ENCODE results near the gene KCNK15.
A peak's percentile ranks its signal among the peaks of the same experiment; 100 is the strongest.

The KCNK15 gene

DNA sequence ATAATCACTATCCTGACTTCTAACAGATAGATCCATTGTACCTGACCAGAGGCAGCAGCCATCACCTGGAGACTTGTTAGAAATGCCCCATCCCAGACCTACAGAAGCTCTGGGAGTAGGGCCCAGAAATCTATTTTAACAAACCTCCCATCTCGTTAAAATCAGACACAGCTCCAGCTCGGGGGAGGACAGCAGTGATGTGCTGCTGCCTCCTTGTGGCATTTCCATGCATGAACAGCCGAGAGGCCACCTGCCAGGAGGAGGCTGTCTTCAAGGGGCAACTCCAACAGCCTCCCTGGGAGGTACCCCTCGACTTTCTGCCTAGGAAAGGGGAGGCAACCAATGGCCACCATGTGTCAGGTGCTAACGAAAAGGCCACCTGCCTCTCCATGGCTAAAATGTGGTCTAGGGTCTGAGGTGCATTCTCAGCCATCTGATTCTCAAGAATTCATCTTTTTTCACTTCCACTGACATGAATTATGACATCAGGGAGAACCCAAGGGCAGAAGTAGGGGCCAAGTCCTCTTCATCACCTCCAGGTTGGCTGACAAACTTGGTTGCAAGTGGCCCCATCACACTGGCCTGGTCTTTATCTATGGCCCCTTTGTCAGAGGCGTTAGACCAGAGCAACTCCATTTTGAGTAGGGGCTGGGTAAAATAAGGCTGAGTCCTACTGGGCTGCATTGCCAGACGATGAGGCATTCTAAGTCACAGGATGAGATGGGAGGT lies 12.2 kb upstream of the KCNK15 start:
- DNase-seq (ENCODE audit: low read depth in 4 of 4, low spot score in 1 of 4): peak; percentile 14 to 44 (median 27)

DNA sequence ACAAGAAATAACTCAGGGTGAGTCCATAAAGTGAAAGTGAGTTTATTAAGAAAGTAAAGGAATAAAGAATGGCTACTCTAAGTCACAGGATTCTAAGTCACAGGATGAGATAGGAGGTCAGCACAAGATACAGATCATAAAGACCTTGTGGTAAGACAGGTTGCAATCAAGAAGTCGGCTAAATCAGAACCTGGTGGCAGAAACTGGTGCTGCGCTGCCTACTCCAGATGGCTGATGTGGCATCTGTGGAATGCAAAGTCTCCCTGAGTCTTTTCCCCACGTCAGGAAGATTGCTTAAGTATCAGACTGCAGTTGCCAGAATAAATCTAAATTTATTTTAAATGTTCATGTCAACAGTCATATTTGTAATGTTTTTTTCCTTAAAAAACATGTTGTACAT lies 10.7 kb upstream of the KCNK15 start:
- no peak for DNase-seq (ENCODE audit: low read depth in 4 of 4, low spot score in 1 of 4)

GRCh38 chr20:44735816-44736169 lies 9.9 kb upstream of the KCNK15 start:
- no peak for DNase-seq (ENCODE audit: low read depth in 4 of 4, low spot score in 1 of 4)

GRCh38 chr20:44736170-44737021 lies 9.3 kb upstream of the KCNK15 start:
- DNase-seq (ENCODE audit: low read depth in 4 of 4, low spot score in 1 of 4): no peak

- no peak for DNase-seq (ENCODE audit: low read depth in 4 of 4, low spot score in 1 of 4)
Measured at GRCh38 chr20:44737116-44737515, 8.5 kb upstream of the KCNK15 start.

- no peak for DNase-seq (ENCODE audit: low read depth in 4 of 4, low spot score in 1 of 4)
Measured at GRCh38 chr20:44738813-44739477, 6.7 kb upstream of the KCNK15 start.

DNA sequence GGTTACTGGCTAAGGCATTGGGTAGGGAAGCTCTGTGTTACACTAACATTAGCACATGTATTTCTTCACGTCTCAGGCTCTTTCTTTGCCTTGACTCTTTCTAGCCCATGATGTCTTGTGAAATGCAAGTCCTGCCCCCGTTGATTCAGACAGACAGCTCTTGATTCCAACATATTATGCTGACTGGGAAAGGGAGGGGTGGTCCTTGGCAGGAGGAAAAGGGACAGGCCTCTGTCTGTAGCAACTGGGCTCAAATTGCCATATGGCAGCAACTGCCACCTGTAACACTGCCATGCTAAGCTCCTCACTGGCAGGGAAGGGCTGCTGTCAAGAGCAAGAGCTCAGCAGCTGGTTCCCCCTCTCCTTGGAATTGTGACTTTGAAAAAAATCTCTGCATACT lies 5.7 kb upstream of the KCNK15 start:
- no peak for DNase-seq (ENCODE audit: low read depth in 4 of 4, low spot score in 1 of 4)

DNA sequence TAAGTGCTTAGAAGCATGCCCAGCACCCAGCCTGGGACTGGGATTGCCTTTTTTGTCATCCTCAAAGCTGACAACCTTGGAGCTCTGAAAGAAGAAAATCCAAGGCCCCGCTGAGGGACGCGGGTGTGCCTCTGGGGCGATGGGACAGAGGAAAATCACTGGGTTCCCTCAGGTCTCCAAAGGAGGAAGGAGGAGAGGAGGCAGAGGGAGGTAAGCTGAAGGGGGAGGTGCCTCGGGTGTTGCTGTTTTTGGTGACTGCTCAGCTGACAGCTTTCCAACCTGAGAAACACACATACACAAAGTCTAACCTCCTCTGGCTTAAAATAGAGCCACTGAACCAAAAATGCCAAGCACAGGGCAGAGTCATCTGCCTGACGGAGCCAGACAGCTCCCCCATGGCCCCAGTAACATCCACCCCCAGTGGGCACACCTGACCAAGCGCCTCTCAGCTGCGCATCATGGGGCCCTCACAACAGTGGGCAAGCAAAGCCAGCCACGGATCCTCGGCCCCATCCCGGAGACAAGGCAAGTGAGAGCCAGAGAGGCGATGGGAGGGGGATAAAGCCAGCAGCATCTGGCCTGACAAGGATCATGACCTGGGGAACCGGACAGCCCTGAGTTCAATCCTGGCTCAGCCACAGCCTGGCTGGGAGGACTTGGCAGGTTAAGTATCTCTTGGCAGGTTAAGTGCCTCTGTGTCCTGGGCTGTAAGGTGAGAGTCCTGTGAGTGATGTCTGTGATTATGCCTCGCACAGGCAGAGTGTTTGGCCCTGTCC lies 3.2 kb upstream of the KCNK15 start:
- no peak for DNase-seq (ENCODE audit: low read depth in 4 of 4, low spot score in 1 of 4)

- DNase-seq (ENCODE audit: low read depth in 4 of 4, low spot score in 1 of 4): no peak
Measured at GRCh38 chr20:44743080-44743701, 2.5 kb upstream of the KCNK15 start.

DNA sequence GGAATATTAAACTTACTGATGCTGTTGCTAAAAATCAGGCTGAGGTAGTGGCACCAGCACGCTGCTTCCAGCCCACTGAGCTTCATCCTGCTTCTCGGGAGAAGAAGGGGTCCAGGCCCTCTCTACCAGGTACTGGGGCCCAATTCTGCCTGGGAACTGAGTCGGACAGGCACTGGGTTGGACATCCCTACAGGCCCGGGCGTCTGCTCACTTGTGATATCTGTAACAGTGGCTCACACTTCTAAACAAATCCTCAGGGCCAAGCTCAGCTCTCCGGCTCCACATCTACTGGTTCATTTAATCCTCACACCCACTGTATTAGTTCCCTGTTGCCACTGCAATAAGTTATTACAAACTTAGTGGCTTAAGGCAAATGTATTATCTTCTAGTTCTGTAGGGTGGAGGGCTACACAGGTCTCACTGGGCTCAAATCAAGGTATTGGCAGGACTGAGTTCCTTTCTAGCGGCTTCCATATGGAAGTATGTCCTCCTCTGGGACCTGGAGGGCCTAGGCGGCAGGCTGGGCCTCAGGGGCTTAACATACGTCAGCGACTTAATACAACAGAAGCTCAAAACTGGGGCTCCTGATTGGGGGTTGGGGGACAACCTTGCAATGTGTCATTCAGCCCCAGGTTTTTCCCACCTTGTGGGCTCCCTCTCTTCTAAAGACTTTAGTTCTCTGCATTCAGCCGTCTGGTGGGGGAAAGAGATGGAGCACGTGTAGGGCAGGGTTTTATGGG lies 1.6 kb upstream of the KCNK15 start:
- DNase-seq (ENCODE audit: low read depth in 4 of 4, low spot score in 1 of 4): no peak

DNA sequence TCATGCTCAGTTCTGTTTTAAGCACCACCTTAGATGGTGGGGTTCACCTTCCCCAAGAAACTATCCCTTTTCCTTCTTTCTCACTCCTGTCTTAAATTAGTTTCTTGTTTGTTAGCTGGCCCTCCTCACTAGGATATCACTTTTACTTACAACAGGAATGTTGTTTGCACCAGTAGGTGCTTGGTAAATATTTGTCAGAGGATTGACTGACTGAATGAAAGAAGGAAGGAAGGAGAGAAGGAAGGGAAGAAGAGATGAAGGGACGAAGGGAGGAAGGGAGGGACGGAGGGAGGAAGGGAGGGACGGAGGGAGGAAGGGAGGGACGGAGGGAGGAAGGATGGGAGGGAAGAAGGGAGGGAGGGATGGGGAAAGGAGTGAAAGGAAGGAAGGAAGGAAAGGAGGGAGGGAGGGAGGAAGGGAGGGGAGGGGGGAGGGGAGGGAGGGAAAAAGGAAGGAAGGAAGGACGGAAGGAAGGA lies 505 bp upstream of the KCNK15 start:
- DNase-seq (ENCODE audit: low read depth in 4 of 4, low spot score in 1 of 4): no peak

DNA sequence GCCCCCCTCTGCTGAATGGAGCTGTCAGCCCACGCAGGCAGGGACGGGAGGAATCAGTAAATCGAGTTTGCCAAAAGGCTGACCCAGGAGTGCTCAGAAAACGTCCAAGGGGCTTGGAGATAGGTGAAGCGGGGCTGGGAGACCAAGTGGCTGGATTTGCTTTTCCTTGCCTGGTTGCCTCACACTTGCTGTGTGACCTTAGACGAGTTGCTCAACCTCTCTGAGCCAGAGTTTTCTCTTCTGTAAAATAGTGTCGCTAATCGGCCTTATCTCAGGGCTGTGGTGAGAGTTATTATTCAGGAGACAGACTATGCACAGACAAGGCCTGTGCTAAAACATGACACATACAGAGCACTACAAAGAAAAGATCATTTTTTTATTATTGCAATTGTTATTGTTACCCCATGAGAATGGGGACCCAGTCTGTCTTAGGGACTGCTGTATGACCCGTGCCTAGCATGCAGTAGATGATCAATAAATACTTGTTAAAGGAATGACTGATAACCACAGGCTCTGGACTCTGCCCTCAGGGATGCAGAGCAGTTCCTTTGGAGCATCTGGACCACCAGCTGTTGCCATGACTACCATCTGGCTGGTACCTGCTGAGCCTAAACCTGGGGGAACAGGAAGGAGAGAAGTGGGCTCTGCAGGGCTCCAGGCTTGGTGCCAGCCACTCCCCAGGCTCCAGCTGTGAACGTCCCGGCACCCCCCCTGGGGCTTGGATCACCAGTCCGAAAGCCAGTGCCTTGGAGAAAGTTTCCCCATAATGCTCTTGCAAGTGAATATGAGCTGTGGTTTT lies 901 bp downstream of the KCNK15 start:
- DNase-seq (ENCODE audit: low read depth in 4 of 4, low spot score in 1 of 4): no peak

GRCh38 chr20:44747166-44748004 lies 1.7 kb downstream of the KCNK15 start:
- peak in 3 of 4 experiments; percentile 30 to 68 (median 44) for DNase-seq (ENCODE audit: low read depth in 4 of 4, low spot score in 1 of 4)

GRCh38 chr20:44748005-44748370 lies 2.3 kb downstream of the KCNK15 start:
- DNase-seq (ENCODE audit: low read depth in 4 of 4, low spot score in 1 of 4): no peak

GRCh38 chr20:44750081-44750805 lies 4.6 kb downstream of the KCNK15 start:
- no peak for DNase-seq (ENCODE audit: low read depth in 4 of 4, low spot score in 1 of 4)

GRCh38 chr20:44752099-44752931 lies 6.7 kb downstream of the KCNK15 start:
- no peak for DNase-seq (ENCODE audit: low read depth in 4 of 4, low spot score in 1 of 4)

DNA sequence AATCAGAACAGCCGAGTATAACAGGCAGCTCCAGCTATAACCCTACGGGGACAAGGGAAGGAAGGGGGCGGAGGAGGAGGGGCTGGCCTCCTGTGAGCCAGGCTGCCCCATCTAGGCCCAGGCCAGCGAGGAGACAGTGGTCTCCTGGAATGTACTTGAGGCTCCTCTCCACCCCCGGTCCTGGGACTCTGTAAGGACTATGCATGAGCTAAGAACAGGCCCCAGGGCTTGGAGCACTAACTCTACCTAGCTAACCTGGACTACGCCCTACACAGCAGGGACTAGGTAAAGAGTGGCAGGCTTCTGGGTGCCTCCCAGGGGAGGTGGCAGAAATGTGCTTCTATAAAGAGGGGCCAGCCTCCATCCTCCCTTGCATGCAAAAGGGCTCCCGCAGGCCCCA lies 8.9 kb downstream of the KCNK15 start:
- no peak for DNase-seq (ENCODE audit: low read depth in 4 of 4, low spot score in 1 of 4)

All from stimulated activated CD4-positive, alpha-beta T cell treated with anti-CD3 and anti-CD28 coated beads, Interleukin-1b, Interleukin-23, amount 100 ng/mL, for 24 hours (primary cell).